K562 (cell line): ENCODE results near the gene KIAA0825. TPM values are rescaled to one million over a fixed set of nuclear protein-coding genes. Genes with fewer than 3 reads are reported as not detected.

ENCODE experiments used
- ATAC-seq: fragments of 200-7000 bp; cut with Tn5 transposase; 3 replicates; pipeline ENCODE4 v1.9.1; 2020; ENCODE audit warnings: moderate library complexity
- BruUV-seq: library from RNA; stranded (reverse); fragments of 400-500 nt; replicated peaks from 2 replicates; lab custom pipeline; 2021; lab: Mats Ljungman, UMichigan
- CTCF ChIA-PET: fragments of 300-600 bp; formaldehyde crosslinking; extraction: SDS; loops from one replicate; lab custom pipeline; 2021; ENCODE audit warnings: low intra/inter-chr PET ratio; lab: Yijun Ruan, JAX
- POLR2A ChIA-PET: fragments of 300-600, 350-650 bp; sonication (Branson Sonifier 250); formaldehyde crosslinking; extraction: SDS; loops from one replicate; lab custom pipeline; 2021; ENCODE audit warnings: antibody characterized with exemption, inconsistent platforms; lab: Yijun Ruan, JAX
- DNase-seq, 4 experiments: peaks; one replicate each; pipeline versions ENCODE4 v3.0.0 to v3.0.0-alpha.2; 2011 to 2018; ENCODE audit warnings: low spot score in 3 of 4, mixed read lengths in 3 of 4; ENCODE audit errors: extremely low read depth in 1 of 4
- FAIRE-seq: peaks from 2 replicates; lab custom pipeline; 2011; peaks lifted over from hg19 to GRCh38; lab: Jason Lieb, UNC
- H2AFZ ChIP-seq: 2 replicates; pipeline ENCODE4 v1.6.0; 2011; ENCODE audit warnings: low read depth, low read length, control low read depth, inconsistent platforms
- H3K27ac ChIP-seq: fragments of 200-600 bp; 3 replicates; pipeline ENCODE4 v1.8.0; 2011; ENCODE audit warnings: low read depth, mild to moderate bottlenecking, control low read depth, inconsistent platforms, low read length, moderate library complexity, mixed read lengths; ENCODE audit errors: extremely low read depth
- H3K27me3 ChIP-seq, 2 experiments: fragments of 300-600 bp in 1 of 2; 2 replicates in 1 of 2; 3 replicates in 1 of 2; pipeline versions ENCODE4 v1.6.0 to v1.8.0; 2011; ENCODE audit warnings: inconsistent platforms in 2 of 2, low read length in 2 of 2, mild to moderate bottlenecking in 1 of 2, mixed read lengths in 1 of 2, moderate library complexity in 1 of 2; ENCODE audit not compliant: control insufficient read depth in 2 of 2, insufficient read depth in 2 of 2
- H3K36me3 ChIP-seq: fragments of 300-600 bp; 3 replicates; pipeline ENCODE4 v1.8.0; 2011; ENCODE audit warnings: mild to moderate bottlenecking, low read length, inconsistent platforms; ENCODE audit not compliant: control insufficient read depth, insufficient read depth
- H3K4me1 ChIP-seq, 2 experiments: fragments of 200-600 bp in 1 of 2; replicated peaks in 1 of 2; 2 replicates in 1 of 2; 3 replicates in 1 of 2; pipeline versions ENCODE4 v1.5.1 to v1.8.0; 2011; ENCODE audit warnings: inconsistent platforms in 2 of 2, low read length in 2 of 2, mild to moderate bottlenecking in 1 of 2, mixed read lengths in 1 of 2, moderate library complexity in 1 of 2; ENCODE audit not compliant: control insufficient read depth in 2 of 2, insufficient read depth in 2 of 2
- H3K4me2 ChIP-seq: 2 replicates; pipeline ENCODE4 v1.6.1; 2011; ENCODE audit warnings: low read length, control low read depth, inconsistent platforms, mixed read lengths; ENCODE audit not compliant: insufficient read depth
- H3K4me3 ChIP-seq: fragments of 200-600 bp; sonication (generic), shearing (Covaris generic); 2 replicates; pipeline ENCODE4 v1.5.1; 2016; ENCODE audit warnings: control low read depth, inconsistent platforms
- H3K79me2 ChIP-seq: fragments of 200-600 bp; 3 replicates; pipeline ENCODE4 v1.8.0; 2011; ENCODE audit warnings: low read length, inconsistent platforms; ENCODE audit not compliant: control insufficient read depth, insufficient read depth
- H3K9ac ChIP-seq, 2 experiments: 2 replicates each; pipeline versions ENCODE4 v1.6.0 to v1.6.1; 2011; ENCODE audit warnings: low read depth in 2 of 2, low read length in 2 of 2, control low read depth in 1 of 2, inconsistent platforms in 1 of 2, mild to moderate bottlenecking in 1 of 2, mixed read lengths in 1 of 2; ENCODE audit not compliant: insufficient read depth in 1 of 2
- H3K9me1 ChIP-seq: one replicate; pipeline ENCODE4 v1.6.0; 2011; ENCODE audit warnings: inconsistent platforms, mild to moderate bottlenecking, low read length, moderate library complexity; ENCODE audit not compliant: control insufficient read depth, insufficient read depth
- H3K9me3 ChIP-seq: replicated peaks from 2 replicates; pipeline ENCODE4 v1.5.1; 2011; ENCODE audit warnings: low read depth, low read length, inconsistent platforms; ENCODE audit not compliant: control insufficient read depth, insufficient read depth
- H4K20me1 ChIP-seq: replicated peaks from 2 replicates; pipeline ENCODE4 v1.6.1; 2011; ENCODE audit warnings: low read length, inconsistent platforms, mixed read lengths; ENCODE audit not compliant: control insufficient read depth, insufficient read depth
- KDM2B ChIP-seq: fragments of 250-450 bp; sonication (Bioruptor Pico); IDR thresholded peaks from 2 replicates; pipeline ENCODE4 v1.8.0; 2021; ENCODE audit warnings: mild to moderate bottlenecking, moderate library complexity
- KDM5B ChIP-seq: fragments of 200-600 bp; sonication (generic); IDR thresholded peaks from 2 replicates; pipeline ENCODE4 v1.6.1; 2012; ENCODE audit warnings: low read depth, mild to moderate bottlenecking, moderate library complexity, low read length, control low read depth, inconsistent platforms; ENCODE audit not compliant: insufficient replicate concordance
- NR3C1 ChIP-seq: sonication (generic); formaldehyde crosslinking; IDR thresholded peaks from 2 replicates; pipeline ENCODE4 v1.8.1; 2022; ENCODE audit warnings: missing genetic modification reagents
- RBBP5 ChIP-seq: fragments of 200-600 bp; sonication (generic); IDR thresholded peaks from 2 replicates; pipeline ENCODE4 v1.6.1; 2012; ENCODE audit warnings: borderline replicate concordance, mild to moderate bottlenecking, low read length, control low read depth, inconsistent platforms; ENCODE audit not compliant: insufficient read depth, poor library complexity, severe bottlenecking
- WGBS: fragments of 100-300 bp; shearing (Covaris generic); methylation state at CpG from one replicate; pipeline ENCODE4 v1.1.6; 2016; ENCODE audit warnings: low coverage, mixed read lengths; ENCODE audit not compliant: insufficient coverage; ENCODE audit errors: missing lambda C conversion rate; 5-methylcytosine and 5-hydroxymethylcytosine counted together
- in situ Hi-C: fragments of 300-500 bp; cut with MboI; formaldehyde crosslinking; loops from 4 replicates; pipeline ENCODE4 v1.15.0; 2018; ENCODE audit warnings: inconsistent platforms, mixed read lengths
- intact Hi-C: fragments of 100-400 bp; cut with micrococcal nuclease; formaldehyde crosslinking; loops from 2 replicates; pipeline ENCODE4 v1.14.2; 2022
- polyA plus RNA-seq, 8 experiments: library from polyadenylated mRNA; depleted of rRNA in 4 of 8; stranded (reverse) in 5 of 8; unstranded in 3 of 8; fragments of >200 nt; fragmentation: Nextera tagmentation in 2 of 8; fragmentation: Illumina TruSeq in 1 of 8; extraction: Ambion mirVana in 2 of 8; extraction: Trizol in 1 of 8; gene quantifications; 2 replicates each; pipeline versions ENCODE4 v1.2.1 to v1.2.3, GENCODE V29; 2011 to 2014; ENCODE audit warnings: inconsistent platforms in 1 of 8, missing spikeins in 1 of 8
- total RNA-seq, 7 experiments: library from RNA; depleted of rRNA in 6 of 7; stranded (reverse); fragments of >200 nt in 6 of 7; fragmentation: Illumina TruSeq in 2 of 7; extraction: Trizol in 2 of 7; gene quantifications; 2 replicates each; pipeline versions ENCODE4 v1.2.1 to v1.2.3, GENCODE V29; 2011 to 2021; ENCODE audit warnings: low replicate concordance in 1 of 7
- TF ChIP-seq, protein P1 (sequence below): fragments of 250-450 bp; sonication (Bioruptor Pico); IDR thresholded peaks from 2 replicates; pipeline ENCODE4 v1.8.0; 2021; ENCODE audit warnings: moderate library complexity, mild to moderate bottlenecking, inconsistent platforms
- TF ChIP-seq, protein P2 (sequence below): fragments of 450-650 bp; formaldehyde crosslinking; IDR thresholded peaks from 2 replicates; pipeline ENCODE4 v1.4.0; 2022; ENCODE audit warnings: mild to moderate bottlenecking, moderate library complexity
- TF ChIP-seq, protein P3 (sequence below): fragments of 450-650 bp; IDR thresholded peaks from 2 replicates; pipeline ENCODE4 v1.6.1; 2016; ENCODE audit warnings: low read depth

KIAA0825 gene
- total and polyA plus RNA-seq, 9 of the 15 experiments (the other 6 are each of a cell fraction or from before 2014, with no cell fraction given): 0.05 to 0.36 (median 0.16) TPM; not detected in 1

DNA sequence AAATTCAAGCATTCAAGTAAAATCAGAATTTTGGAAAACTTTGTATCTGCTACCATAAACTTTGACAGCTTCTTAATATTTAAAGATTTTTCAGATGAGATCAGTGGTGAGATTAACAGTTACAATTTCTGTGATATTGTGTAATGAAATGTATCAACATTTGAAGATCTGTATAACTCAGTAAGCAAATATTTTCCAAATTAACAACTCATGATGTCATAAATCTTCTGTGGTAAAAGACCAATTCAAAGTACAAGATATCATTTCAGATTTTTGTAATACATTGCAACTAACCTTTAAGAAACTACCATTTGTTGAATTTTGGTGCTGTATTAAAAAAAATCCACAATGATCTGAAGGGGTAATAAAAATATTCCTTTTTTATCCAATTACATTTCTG, 352.2 kb downstream of the KIAA0825 start:
- no peaks in the 10 kb centered on the region for H3K9me3 ChIP-seq
- BruUV-seq: no TSS peak
- POLR2A ChIA-PET: no interaction called here
- no peak overlapping the region for H3K4me3 ChIP-seq
- no peaks in the 10 kb centered on the region for H3K79me2 ChIP-seq
- no peaks in the 10 kb centered on the region for H3K36me3 ChIP-seq
- H2AFZ ChIP-seq: no peak overlapping the region
- H3K9me1 ChIP-seq: no peaks in the 10 kb centered on the region
- intact Hi-C loops: no loop called here
- H4K20me1 ChIP-seq: no peaks in the 10 kb centered on the region
- no peak for DNase-seq
- H3K4me2 ChIP-seq: no peak overlapping the region
- H3K9ac ChIP-seq: no peak overlapping the region
- H3K27me3 ChIP-seq: no peaks in the 10 kb centered on the region
- in situ Hi-C loops: no loop called here
- CTCF ChIA-PET: no interaction called here
- TF ChIP-seq, protein P1, sequence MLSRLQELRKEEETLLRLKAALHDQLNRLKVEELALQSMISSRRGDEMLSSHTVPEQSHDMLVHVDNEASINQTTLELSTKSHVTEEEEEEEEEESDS: no peak
- no peak for FAIRE-seq
- H3K27ac ChIP-seq: no peak overlapping the region
- H3K4me1 ChIP-seq: no peaks in the 10 kb centered on the region
- no peak for ATAC-seq

DNA sequence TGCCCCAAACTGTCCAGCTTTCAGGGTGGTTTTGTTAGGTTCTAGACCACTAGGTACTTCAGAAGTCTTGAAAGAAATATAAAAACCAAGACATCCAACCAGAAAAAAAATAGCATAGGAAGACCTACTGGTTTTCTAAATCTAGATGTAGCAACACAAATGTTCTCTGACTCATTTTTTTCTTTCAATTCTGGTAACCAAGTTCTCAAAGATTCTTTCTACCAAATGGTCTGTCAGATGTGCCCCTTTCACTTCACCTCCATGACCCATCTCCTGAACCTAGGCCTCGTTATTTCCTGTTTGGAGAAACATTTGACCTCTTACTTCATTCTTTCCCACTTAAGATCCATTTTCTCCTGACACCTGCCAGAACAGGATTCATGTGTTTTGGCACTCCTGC, 355.3 kb downstream of the KIAA0825 start:
- ChIA-PET CTCF (no interaction called here), POLR2A (no interaction called here)
- H3K27ac ChIP-seq: no peak overlapping the region
- H3K4me2 ChIP-seq: no peak overlapping the region
- H3K4me1 ChIP-seq: no peaks in the 10 kb centered on the region
- TF ChIP-seq, protein P2, sequence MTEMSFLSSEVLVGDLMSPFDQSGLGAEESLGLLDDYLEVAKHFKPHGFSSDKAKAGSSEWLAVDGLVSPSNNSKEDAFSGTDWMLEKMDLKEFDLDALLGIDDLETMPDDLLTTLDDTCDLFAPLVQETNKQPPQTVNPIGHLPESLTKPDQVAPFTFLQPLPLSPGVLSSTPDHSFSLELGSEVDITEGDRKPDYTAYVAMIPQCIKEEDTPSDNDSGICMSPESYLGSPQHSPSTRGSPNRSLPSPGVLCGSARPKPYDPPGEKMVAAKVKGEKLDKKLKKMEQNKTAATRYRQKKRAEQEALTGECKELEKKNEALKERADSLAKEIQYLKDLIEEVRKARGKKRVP (CRISPR knock-in tag): no peak
- TF ChIP-seq NR3C1 (CRISPR knock-in tag) (no peak), KDM5B (no peak), RBBP5 (no peak), KDM2B (no peak)
- TF ChIP-seq, protein P3, sequence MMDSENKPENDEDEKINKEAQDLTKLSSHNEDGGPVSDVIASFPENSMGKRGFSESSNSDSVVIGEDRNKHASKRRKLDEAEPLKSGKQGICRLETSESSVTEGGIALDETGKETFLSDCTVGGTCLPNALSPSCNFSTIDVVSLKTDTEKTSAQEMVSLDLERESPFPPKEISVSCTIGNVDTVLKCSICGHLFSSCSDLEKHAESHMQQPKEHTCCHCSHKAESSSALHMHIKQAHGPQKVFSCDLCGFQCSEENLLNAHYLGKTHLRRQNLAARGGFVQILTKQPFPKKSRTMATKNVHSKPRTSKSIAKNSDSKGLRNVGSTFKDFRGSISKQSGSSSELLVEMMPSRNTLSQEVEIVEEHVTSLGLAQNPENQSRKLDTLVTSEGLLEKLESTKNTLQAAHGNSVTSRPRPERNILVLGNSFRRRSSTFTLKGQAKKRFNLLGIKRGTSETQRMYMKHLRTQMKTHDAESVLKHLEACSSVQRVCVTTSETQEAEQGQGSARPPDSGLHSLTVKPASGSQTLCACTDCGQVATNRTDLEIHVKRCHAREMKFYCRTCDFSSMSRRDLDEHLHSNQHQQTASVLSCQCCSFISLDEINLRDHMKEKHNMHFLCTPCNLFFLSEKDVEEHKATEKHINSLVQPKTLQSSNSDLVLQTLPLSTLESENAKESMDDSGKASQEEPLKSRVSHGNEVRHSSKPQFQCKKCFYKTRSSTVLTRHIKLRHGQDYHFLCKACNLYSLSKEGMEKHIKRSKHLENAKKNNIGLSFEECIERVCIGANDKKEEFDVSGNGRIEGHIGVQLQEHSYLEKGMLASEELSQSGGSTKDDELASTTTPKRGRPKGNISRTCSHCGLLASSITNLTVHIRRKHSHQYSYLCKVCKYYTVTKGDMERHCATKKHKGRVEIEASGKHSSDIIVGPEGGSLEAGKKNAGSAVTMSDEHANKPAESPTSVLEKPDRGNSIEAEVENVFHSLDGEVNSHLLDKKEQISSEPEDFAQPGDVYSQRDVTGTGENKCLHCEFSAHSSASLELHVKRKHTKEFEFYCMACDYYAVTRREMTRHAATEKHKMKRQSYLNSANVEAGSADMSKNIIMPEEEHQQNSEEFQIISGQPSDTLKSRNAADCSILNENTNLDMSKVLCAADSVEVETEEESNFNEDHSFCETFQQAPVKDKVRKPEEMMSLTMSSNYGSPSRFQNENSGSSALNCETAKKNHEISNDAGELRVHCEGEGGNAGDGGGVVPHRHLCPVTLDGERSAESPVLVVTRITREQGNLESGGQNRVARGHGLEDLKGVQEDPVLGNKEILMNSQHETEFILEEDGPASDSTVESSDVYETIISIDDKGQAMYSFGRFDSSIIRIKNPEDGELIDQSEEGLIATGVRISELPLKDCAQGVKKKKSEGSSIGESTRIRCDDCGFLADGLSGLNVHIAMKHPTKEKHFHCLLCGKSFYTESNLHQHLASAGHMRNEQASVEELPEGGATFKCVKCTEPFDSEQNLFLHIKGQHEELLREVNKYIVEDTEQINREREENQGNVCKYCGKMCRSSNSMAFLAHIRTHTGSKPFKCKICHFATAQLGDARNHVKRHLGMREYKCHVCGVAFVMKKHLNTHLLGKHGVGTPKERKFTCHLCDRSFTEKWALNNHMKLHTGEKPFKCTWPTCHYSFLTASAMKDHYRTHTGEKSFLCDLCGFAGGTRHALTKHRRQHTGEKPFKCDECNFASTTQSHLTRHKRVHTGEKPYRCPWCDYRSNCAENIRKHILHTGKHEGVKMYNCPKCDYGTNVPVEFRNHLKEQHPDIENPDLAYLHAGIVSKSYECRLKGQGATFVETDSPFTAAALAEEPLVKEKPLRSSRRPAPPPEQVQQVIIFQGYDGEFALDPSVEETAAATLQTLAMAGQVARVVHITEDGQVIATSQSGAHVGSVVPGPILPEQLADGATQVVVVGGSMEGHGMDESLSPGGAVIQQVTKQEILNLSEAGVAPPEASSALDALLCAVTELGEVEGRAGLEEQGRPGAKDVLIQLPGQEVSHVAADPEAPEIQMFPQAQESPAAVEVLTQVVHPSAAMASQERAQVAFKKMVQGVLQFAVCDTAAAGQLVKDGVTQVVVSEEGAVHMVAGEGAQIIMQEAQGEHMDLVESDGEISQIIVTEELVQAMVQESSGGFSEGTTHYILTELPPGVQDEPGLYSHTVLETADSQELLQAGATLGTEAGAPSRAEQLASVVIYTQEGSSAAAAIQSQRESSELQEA: no peak
- H3K9me1 ChIP-seq: no peaks in the 10 kb centered on the region
- in situ Hi-C loops (no loop called here), intact Hi-C loops (no loop called here)
- H3K9me3 ChIP-seq: no peaks in the 10 kb centered on the region; the same call in 1 of the 2 replicates
- FAIRE-seq: no peak
- no peaks in the 10 kb centered on the region for H3K79me2 ChIP-seq
- no peaks in the 10 kb centered on the region for H3K36me3 ChIP-seq
- H3K27me3 ChIP-seq: no peaks in the 10 kb centered on the region
- ATAC-seq: no peak
- H3K4me3 ChIP-seq: no peak overlapping the region
- DNase-seq: no peak
- no TSS peak for BruUV-seq
- no peak overlapping the region for H3K9ac ChIP-seq
- WGBS: 0% methylated on average over 1 of the region's 1 CpG
- H2AFZ ChIP-seq: no peak overlapping the region
- no peaks in the 10 kb centered on the region for H4K20me1 ChIP-seq
